HepG2 (cell line): ENCODE results near the gene FBH1. TPM values are rescaled to one million over a fixed set of nuclear protein-coding genes. Genes with fewer than 3 reads are reported as not detected.

Source experiments
- BORCS8-MEF2B ChIP-seq: sonication (generic); formaldehyde crosslinking; IDR thresholded peaks from 2 replicates; pipeline ENCODE4 v1.8.0; 2022; ENCODE audit warnings: mild to moderate bottlenecking, missing genetic modification reagents
- GATA4 ChIP-seq: sonication (generic); IDR thresholded peaks from 2 replicates; pipeline ENCODE4 v1.6.1; 2016; ENCODE audit warnings: antibody characterized with exemption, low read depth, borderline replicate concordance
- PAF1 ChIP-seq: IDR thresholded peaks from 2 replicates; pipeline ENCODE4 v1.6.1; 2016; ENCODE audit warnings: missing genetic modification reagents, missing compliant biosample characterization
- REL ChIP-seq: sonication (generic); formaldehyde crosslinking; conservative IDR thresholded peaks from 2 replicates; pipeline ENCODE4 v1.8.0; 2022; ENCODE audit warnings: mild to moderate bottlenecking, missing genetic modification reagents, moderate library complexity
- RELA ChIP-seq: sonication (generic); formaldehyde crosslinking; IDR thresholded peaks from 2 replicates; pipeline ENCODE4 v1.4.0; 2020; ENCODE audit warnings: missing genetic modification reagents
- RNF2 ChIP-seq: fragments of 450-650 bp; conservative IDR thresholded peaks from 2 replicates; pipeline ENCODE4 v1.6.1; 2016; ENCODE audit warnings: low read depth
- TP53 ChIP-seq: sonication (generic); formaldehyde crosslinking; conservative IDR thresholded peaks from 2 replicates; pipeline ENCODE4 v1.4.0; 2020; ENCODE audit warnings: missing genetic modification reagents
- ZMYM2 ChIP-seq: sonication (generic); formaldehyde crosslinking; IDR thresholded peaks from 2 replicates; pipeline ENCODE4 v1.8.0; 2022; ENCODE audit warnings: mild to moderate bottlenecking, missing genetic modification reagents
- ZNF10 ChIP-seq: sonication (generic); formaldehyde crosslinking; IDR thresholded peaks from 2 replicates; pipeline ENCODE4 v1.4.0; 2020; ENCODE audit warnings: mild to moderate bottlenecking, low read depth, missing genetic modification reagents, borderline replicate concordance
- ZNF143 ChIP-seq: sonication (generic); formaldehyde crosslinking; IDR thresholded peaks from 2 replicates; pipeline ENCODE4 v1.4.0; 2020; ENCODE audit warnings: missing genetic modification reagents
- ZNF282 ChIP-seq: fragments of 450-650 bp; IDR thresholded peaks from 2 replicates; pipeline ENCODE4 v1.6.1; 2018; ENCODE audit not compliant: partially characterized antibody
- ZNF337 ChIP-seq: sonication (generic); formaldehyde crosslinking; IDR thresholded peaks from 2 replicates; pipeline ENCODE4 v1.5.1; 2020; ENCODE audit warnings: missing genetic modification reagents, low read depth, mild to moderate bottlenecking, borderline replicate concordance
- ZNF350 ChIP-seq: sonication (generic); formaldehyde crosslinking; IDR thresholded peaks from 2 replicates; pipeline ENCODE4 v1.4.0; 2020; ENCODE audit warnings: mild to moderate bottlenecking, low read depth, missing genetic modification reagents, borderline replicate concordance
- ZNF484 ChIP-seq: sonication (generic); formaldehyde crosslinking; IDR thresholded peaks from 2 replicates; pipeline ENCODE4 v1.5.1; 2020; ENCODE audit warnings: mild to moderate bottlenecking, low read depth, missing genetic modification reagents, borderline replicate concordance
- ZNF652 ChIP-seq: IDR thresholded peaks from 2 replicates; pipeline ENCODE4 v1.6.1; 2016; ENCODE audit warnings: low read depth, borderline replicate concordance
- ZNF768 ChIP-seq: sonication (generic); formaldehyde crosslinking; IDR thresholded peaks from 2 replicates; pipeline ENCODE4 v1.4.0; 2020; ENCODE audit warnings: missing genetic modification reagents
- ZNF839 ChIP-seq: sonication (generic); formaldehyde crosslinking; IDR thresholded peaks from 2 replicates; pipeline ENCODE4 v1.4.0; 2020; ENCODE audit warnings: missing genetic modification reagents, mild to moderate bottlenecking, borderline replicate concordance
- polyA plus RNA-seq, 8 experiments: library from polyadenylated mRNA; depleted of rRNA in 3 of 8; stranded (reverse) in 7 of 8; unstranded in 1 of 8; fragments of >200 nt; fragmentation: Illumina TruSeq in 4 of 8; extraction: Trizol in 4 of 8; gene quantifications; 2 replicates each; pipeline versions ENCODE4 v1.2.1 to v1.2.3, GENCODE V29; 2011 to 2016; ENCODE audit warnings: low read depth in 4 of 8, missing spikeins in 1 of 8, mixed read lengths in 1 of 8; ENCODE audit not compliant: insufficient read depth in 1 of 8
- total RNA-seq, 5 experiments: library from RNA; depleted of rRNA; stranded (reverse); fragments of >200 nt; fragmentation: Illumina TruSeq; extraction: Trizol; gene quantifications; 2 replicates each; pipeline ENCODE4 v1.2.3, GENCODE V29; 2016; ENCODE audit warnings: low read depth in 1 of 5
- TF ChIP-seq, protein P1 (sequence below): sonication (generic); formaldehyde crosslinking; IDR thresholded peaks from 2 replicates; pipeline ENCODE4 v1.8.1; 2023; ENCODE audit warnings: mild to moderate bottlenecking, inconsistent platforms, moderate library complexity, missing genetic modification reagents, borderline replicate concordance
- TF ChIP-seq, protein P2 (sequence below): sonication (generic); formaldehyde crosslinking; IDR thresholded peaks from 2 replicates; pipeline ENCODE4 v1.5.1; 2020; ENCODE audit warnings: mild to moderate bottlenecking, missing genetic modification reagents, moderate library complexity
- TF ChIP-seq, protein P3 (sequence below): sonication (generic); formaldehyde crosslinking; IDR thresholded peaks from 2 replicates; pipeline ENCODE4 v1.4.0; 2020; ENCODE audit warnings: missing genetic modification reagents, low read depth, mild to moderate bottlenecking, borderline replicate concordance
- TF ChIP-seq, protein P4 (sequence below): sonication (generic); formaldehyde crosslinking; IDR thresholded peaks from 2 replicates; pipeline ENCODE4 v1.8.0; 2022; ENCODE audit warnings: mild to moderate bottlenecking, missing genetic modification reagents
- TF ChIP-seq, protein P5 (sequence below): sonication (generic); formaldehyde crosslinking; IDR thresholded peaks from 2 replicates; pipeline ENCODE4 v1.4.0; 2020; ENCODE audit warnings: low read depth, mild to moderate bottlenecking, missing genetic modification reagents

Gene FBH1
- total and polyA plus RNA-seq, 2 of the 13 experiments (the other 11 are each of a cell fraction or from before 2014, with no cell fraction given) = 48.8 to 60.3 TPM

DNA sequence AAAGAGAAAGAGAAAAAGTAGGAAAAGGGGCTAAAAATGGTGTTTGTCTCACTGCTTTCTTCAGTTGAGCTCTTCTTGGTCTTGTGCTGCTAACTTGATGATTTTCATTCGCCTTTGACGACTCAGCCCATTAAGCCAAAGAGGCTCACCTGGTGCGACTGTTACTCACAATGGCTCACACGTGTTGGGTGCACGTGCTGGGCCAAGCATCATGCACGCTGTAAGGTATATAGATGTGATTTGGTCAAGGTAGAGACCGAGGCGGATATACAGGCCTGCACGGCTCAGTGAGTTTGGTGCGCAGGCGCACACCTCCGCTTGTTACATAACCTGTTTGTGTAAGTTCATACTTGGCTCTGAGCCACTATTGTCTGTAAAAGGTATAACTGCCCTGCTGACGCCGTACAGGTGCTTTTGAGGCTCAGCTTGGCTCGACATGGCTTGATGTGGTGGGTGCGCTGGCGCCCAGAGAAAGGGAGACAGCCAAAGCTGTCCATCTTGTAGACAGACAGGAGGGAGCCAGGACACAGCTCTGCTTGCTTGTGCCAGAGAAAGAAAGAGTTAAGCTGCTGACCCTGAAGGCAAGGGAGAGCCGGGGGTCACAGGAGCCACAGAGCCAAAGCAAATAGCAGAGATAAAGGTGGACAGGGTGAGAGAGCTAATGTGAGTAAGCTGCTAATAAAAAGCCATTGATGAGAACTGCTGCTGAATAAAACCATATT is 33.9 kb upstream of the FBH1 start (continued):
- TF ChIP-seq RELA (CRISPR knock-in tag) (no peak), GATA4 (no peak), ZNF282 (no peak), REL (CRISPR knock-in tag) (no peak), ZMYM2 (CRISPR knock-in tag) (peak; percentile 87), ZNF337 (CRISPR knock-in tag) (no peak), ZNF768 (CRISPR knock-in tag) (no peak), PAF1 (CRISPR knock-in tag) (no peak), ZNF484 (CRISPR knock-in tag) (no peak), ZNF143 (no peak), ZNF10 (CRISPR knock-in tag) (no peak), BORCS8-MEF2B (no peak), RNF2 (no peak), ZNF652 (CRISPR knock-in tag) (peak; percentile 88), ZNF350 (no peak), ZNF839 (CRISPR knock-in tag) (no peak), TP53 (CRISPR knock-in tag) (no peak)
- TF ChIP-seq, protein P1, sequence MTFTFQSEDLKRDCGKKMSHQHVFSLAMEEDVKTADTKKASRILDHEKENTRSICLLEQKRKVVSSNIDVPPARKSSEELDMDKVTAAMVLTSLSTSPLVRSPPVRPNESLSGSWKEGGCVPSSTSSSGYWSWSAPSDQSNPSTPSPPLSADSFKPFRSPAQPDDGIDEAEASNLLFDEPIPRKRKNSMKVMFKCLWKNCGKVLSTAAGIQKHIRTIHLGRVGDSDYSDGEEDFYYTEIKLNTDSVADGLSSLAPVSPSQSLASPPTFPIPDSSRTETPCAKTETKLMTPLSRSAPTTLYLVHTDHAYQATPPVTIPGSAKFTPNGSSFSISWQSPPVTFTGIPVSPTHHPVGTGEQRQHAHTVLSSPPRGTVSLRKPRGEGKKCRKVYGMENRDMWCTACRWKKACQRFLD (CRISPR knock-in tag) = no peak
- TF ChIP-seq, protein P2, sequence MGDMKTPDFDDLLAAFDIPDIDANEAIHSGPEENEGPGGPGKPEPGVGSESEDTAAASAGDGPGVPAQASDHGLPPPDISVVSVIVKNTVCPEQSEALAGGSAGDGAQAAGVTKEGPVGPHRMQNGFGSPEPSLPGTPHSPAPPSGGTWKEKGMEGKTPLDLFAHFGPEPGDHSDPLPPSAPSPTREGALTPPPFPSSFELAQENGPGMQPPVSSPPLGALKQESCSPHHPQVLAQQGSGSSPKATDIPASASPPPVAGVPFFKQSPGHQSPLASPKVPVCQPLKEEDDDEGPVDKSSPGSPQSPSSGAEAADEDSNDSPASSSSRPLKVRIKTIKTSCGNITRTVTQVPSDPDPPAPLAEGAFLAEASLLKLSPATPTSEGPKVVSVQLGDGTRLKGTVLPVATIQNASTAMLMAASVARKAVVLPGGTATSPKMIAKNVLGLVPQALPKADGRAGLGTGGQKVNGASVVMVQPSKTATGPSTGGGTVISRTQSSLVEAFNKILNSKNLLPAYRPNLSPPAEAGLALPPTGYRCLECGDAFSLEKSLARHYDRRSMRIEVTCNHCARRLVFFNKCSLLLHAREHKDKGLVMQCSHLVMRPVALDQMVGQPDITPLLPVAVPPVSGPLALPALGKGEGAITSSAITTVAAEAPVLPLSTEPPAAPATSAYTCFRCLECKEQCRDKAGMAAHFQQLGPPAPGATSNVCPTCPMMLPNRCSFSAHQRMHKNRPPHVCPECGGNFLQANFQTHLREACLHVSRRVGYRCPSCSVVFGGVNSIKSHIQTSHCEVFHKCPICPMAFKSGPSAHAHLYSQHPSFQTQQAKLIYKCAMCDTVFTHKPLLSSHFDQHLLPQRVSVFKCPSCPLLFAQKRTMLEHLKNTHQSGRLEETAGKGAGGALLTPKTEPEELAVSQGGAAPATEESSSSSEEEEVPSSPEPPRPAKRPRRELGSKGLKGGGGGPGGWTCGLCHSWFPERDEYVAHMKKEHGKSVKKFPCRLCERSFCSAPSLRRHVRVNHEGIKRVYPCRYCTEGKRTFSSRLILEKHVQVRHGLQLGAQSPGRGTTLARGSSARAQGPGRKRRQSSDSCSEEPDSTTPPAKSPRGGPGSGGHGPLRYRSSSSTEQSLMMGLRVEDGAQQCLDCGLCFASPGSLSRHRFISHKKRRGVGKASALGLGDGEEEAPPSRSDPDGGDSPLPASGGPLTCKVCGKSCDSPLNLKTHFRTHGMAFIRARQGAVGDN (CRISPR knock-in tag) = peak; percentile 50; the same call in 1 of the 2 replicates
- TF ChIP-seq, protein P3, sequence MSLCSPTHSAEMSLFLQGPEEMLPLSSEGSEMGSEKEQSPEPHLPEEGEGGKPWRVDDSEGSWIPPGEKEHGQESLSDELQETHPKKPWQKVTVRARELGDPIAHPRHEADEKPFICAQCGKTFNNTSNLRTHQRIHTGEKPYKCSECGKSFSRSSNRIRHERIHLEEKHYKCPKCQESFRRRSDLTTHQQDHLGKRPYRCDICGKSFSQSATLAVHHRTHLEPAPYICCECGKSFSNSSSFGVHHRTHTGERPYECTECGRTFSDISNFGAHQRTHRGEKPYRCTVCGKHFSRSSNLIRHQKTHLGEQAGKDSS (CRISPR knock-in tag) = no peak
- TF ChIP-seq, protein P4, sequence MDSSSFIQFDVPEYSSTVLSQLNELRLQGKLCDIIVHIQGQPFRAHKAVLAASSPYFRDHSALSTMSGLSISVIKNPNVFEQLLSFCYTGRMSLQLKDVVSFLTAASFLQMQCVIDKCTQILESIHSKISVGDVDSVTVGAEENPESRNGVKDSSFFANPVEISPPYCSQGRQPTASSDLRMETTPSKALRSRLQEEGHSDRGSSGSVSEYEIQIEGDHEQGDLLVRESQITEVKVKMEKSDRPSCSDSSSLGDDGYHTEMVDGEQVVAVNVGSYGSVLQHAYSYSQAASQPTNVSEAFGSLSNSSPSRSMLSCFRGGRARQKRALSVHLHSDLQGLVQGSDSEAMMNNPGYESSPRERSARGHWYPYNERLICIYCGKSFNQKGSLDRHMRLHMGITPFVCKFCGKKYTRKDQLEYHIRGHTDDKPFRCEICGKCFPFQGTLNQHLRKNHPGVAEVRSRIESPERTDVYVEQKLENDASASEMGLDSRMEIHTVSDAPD (CRISPR knock-in tag) = no peak
- TF ChIP-seq, protein P5, sequence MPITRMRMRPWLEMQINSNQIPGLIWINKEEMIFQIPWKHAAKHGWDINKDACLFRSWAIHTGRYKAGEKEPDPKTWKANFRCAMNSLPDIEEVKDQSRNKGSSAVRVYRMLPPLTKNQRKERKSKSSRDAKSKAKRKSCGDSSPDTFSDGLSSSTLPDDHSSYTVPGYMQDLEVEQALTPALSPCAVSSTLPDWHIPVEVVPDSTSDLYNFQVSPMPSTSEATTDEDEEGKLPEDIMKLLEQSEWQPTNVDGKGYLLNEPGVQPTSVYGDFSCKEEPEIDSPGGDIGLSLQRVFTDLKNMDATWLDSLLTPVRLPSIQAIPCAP (CRISPR knock-in tag) = no peak
